ENCODE measurements around the gene TRNP1.

Gene TRNP1

GRCh38 chr1:27000817-27001460, 7.4 kb downstream of the TRNP1 start:
- no peak for TF ChIP-seq CTCF (IDR thresholded peaks at IDR 0.05; ENCODE audit: low read depth, low read length, missing control alignments)
- no peak for DNase-seq (ENCODE audit: extremely low read depth, low read depth)
- H3K4me3 ChIP-seq (replicated peaks; ENCODE audit: low read depth, low read length), result no peak overlapping the region

- no peak for DNase-seq (ENCODE audit: extremely low read depth, low read depth)
- TF ChIP-seq CTCF (IDR thresholded peaks at IDR 0.05; ENCODE audit: low read depth, low read length, missing control alignments), result no peak
- H3K4me3 ChIP-seq (replicated peaks; ENCODE audit: low read depth, low read length), result no peak overlapping the region
Measured at GRCh38 chr1:27001570-27002360, 8.3 kb downstream of the TRNP1 start.

GRCh38 chr1:27003745-27004470, 10.4 kb downstream of the TRNP1 start:
- no peak for DNase-seq (ENCODE audit: extremely low read depth, low read depth)
- TF ChIP-seq CTCF (IDR thresholded peaks at IDR 0.05; ENCODE audit: low read depth, low read length, missing control alignments), result no peak
- no peak overlapping the region for H3K4me3 ChIP-seq (replicated peaks; ENCODE audit: low read depth, low read length)

GRCh38 chr1:27004471-27005165, 11.1 kb downstream of the TRNP1 start:
- no peak for TF ChIP-seq CTCF (IDR thresholded peaks at IDR 0.05; ENCODE audit: low read depth, low read length, missing control alignments)
- no peak for DNase-seq (ENCODE audit: extremely low read depth, low read depth)
- H3K4me3 ChIP-seq (replicated peaks; ENCODE audit: low read depth, low read length), result no peak overlapping the region

GRCh38 chr1:27005166-27005530, 11.7 kb downstream of the TRNP1 start:
- no peak for TF ChIP-seq CTCF (IDR thresholded peaks at IDR 0.05; ENCODE audit: low read depth, low read length, missing control alignments)
- no peak overlapping the region for H3K4me3 ChIP-seq (replicated peaks; ENCODE audit: low read depth, low read length)
- no peak for DNase-seq (ENCODE audit: extremely low read depth, low read depth)

GRCh38 chr1:27005648-27006496, 12.4 kb downstream of the TRNP1 start:
- DNase-seq (ENCODE audit: extremely low read depth, low read depth), result no peak
- H3K4me3 ChIP-seq (replicated peaks; ENCODE audit: low read depth, low read length), result no peak overlapping the region
- no peak for TF ChIP-seq CTCF (IDR thresholded peaks at IDR 0.05; ENCODE audit: low read depth, low read length, missing control alignments)

Data from HFF-Myc (cell line).